ENCODE data around the gene ABHD4. TPM values are rescaled to one million over a fixed set of nuclear protein-coding genes. Genes with fewer than 3 reads are reported as not detected.

Gene ABHD4
- total RNA-seq, 2 experiments from 2014 or later: 8.6 to 9.4 TPM

GRCh38 chr14:22622255-22622654, 24.2 kb downstream of the ABHD4 start:
- Mint-ChIP-seq H3K4me3 (no peak overlapping the region), H3K27ac (no peak overlapping the region), H3K9me3 (no peaks in the 10 kb centered on the region), H3K36me3 (ENCODE audit: low read depth) (no peaks in the 10 kb centered on the region), H3K27me3 (peaks cover 2% of the 10 kb centered on the region), H3K4me1 (ENCODE audit: low read depth) (no peaks in the 10 kb centered on the region)
- ChIA-PET POLR2A (interaction anchor here (1.0 kb wide), 1 partner anchor 20 kb away, joined by 3 read pairs; no protein-coding TSS in a partner anchor), CTCF (no interaction called here)
- intact Hi-C loops (cut with micrococcal nuclease): no loop called here
- ATAC-seq (no peak), DNase-seq (no peak)
- no peak for TF ChIP-seq CTCF (IDR thresholded peaks at IDR 0.05)

DNA sequence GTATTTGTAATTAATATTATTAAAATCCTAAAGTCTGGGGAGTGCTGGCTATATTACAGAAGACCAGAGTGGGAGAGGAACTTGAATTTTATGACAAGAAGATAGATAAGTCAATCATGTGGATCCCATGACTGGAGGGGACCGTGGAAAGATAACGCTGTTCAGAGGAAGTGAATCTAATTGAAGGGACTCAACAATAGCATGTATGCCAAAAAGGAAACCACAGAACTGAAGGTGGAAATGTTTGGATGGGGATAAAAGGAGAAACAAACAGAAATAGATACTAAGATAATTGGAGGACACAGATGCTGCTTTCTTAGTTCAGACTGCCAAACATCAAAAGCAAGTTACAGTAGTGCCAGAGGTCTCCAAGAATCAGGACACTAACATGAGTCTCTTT, 24.9 kb downstream of the ABHD4 start:
- intact Hi-C loops (cut with micrococcal nuclease): no loop called here
- ATAC-seq: no peak
- Mint-ChIP-seq H3K36me3 (ENCODE audit: low read depth) (no peaks in the 10 kb centered on the region), H3K9me3 (no peaks in the 10 kb centered on the region), H3K27ac (no peak overlapping the region), H3K4me3 (no peak overlapping the region), H3K27me3 (peaks cover 2% of the 10 kb centered on the region), H3K4me1 (ENCODE audit: low read depth) (no peaks in the 10 kb centered on the region)
- ChIA-PET CTCF (no interaction called here), POLR2A (interaction anchor here (1.0 kb wide), 1 partner anchor 21 kb away, joined by 3 read pairs; no protein-coding TSS in a partner anchor)
- TF ChIP-seq CTCF (IDR thresholded peaks at IDR 0.05): no peak
- no peak for DNase-seq

DNA sequence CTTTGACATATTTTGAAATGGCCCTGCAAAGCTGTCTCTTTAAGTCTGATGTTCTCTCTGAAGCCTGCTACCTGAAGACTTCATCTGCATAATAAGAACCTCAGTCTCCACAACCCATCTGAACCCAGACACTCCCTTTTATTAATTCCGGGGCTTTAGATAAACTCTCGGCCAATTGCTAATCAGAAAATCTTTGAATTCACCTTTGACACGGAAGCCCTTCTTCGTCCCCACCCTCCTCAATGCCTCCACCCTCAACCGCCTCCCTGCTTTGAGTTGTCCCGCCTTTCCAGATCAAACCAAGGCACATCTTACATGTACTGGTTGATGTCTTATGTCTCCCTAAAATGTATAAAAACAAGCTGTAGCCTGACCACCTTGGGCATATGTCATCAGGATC, 28.5 kb downstream of the ABHD4 start:
- CTCF ChIA-PET: interaction anchor here (1.3 kb wide), 1 partner anchor 56 kb away, joined by 4 read pairs; no protein-coding TSS in a partner anchor

DNA sequence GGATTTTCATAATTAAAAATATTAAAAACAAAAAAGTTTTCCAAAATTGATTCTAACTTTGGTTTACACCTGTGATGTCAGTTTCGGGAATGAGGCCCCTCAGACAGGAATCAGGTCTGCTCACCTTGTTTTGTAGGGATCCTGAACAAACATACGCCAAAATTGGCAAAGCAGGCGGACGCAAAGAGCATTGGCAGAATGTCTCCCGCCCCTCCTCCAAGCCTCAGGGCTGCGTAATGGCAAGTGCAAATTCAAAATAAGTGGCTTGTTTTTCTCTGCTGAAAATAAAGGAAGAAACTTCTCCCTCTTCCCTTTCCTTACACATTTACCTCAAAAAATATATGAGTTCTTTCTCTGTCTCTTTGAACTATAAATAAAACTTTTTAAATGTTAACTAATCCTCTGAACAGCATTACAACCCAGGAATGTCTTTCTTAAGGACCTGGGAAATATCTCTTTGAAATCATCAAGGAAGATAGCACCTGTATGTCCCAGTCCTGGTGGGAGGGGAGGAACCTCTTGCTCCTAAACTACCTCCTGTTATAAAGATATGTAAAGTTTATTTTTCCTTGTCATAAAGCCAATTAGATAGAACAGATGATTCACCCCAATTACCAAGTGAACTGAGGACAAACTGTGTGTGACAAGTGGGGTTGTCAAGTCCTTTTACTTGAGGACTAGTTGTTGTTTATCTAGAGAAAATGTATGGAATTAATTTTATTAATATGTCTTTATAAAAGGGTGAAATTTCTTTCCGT, 29.6 kb downstream of the ABHD4 start:
- intact Hi-C loops (cut with micrococcal nuclease): no loop called here
- TF ChIP-seq CTCF (IDR thresholded peaks at IDR 0.05): no peak
- H3K27me3 Mint-ChIP-seq: peaks cover 5% of the 10 kb centered on the region
- ATAC-seq (no peak), DNase-seq (no peak)
- ChIA-PET POLR2A (no interaction called here), CTCF (interaction anchor here (0.8 to 1.3 kb wide), 3 partner anchors 25 to 58 kb away, joined by 3 to 4 read pairs (median 3); no protein-coding TSS in a partner anchor)
- peaks cover 14% of the 10 kb centered on the region for H3K9me3 Mint-ChIP-seq
- H3K36me3 Mint-ChIP-seq (ENCODE audit: low read depth): no peaks in the 10 kb centered on the region
- no peaks in the 10 kb centered on the region for H3K4me1 Mint-ChIP-seq (ENCODE audit: low read depth)
- no peak overlapping the region for H3K4me3 Mint-ChIP-seq
- no peak overlapping the region for H3K27ac Mint-ChIP-seq

More for the DNA sequence above, 28.5 kb downstream of the ABHD4 start:
- peaks cover 12% of the 10 kb centered on the region for H3K9me3 Mint-ChIP-seq
- no peaks in the 10 kb centered on the region for H3K4me1 Mint-ChIP-seq (ENCODE audit: low read depth)
- TF ChIP-seq CTCF (IDR thresholded peaks at IDR 0.05): no peak
- POLR2A ChIA-PET: interaction anchor here (0.7 kb wide), 1 partner anchor 16 kb away, joined by 3 read pairs; no protein-coding TSS in a partner anchor
- no peak overlapping the region for H3K4me3 Mint-ChIP-seq
- ATAC-seq (no peak), DNase-seq (no peak)
- peaks cover 5% of the 10 kb centered on the region for H3K27me3 Mint-ChIP-seq
- intact Hi-C loops (cut with micrococcal nuclease): no loop called here
- no peak overlapping the region for H3K27ac Mint-ChIP-seq
- H3K36me3 Mint-ChIP-seq (ENCODE audit: low read depth): no peaks in the 10 kb centered on the region

DNA sequence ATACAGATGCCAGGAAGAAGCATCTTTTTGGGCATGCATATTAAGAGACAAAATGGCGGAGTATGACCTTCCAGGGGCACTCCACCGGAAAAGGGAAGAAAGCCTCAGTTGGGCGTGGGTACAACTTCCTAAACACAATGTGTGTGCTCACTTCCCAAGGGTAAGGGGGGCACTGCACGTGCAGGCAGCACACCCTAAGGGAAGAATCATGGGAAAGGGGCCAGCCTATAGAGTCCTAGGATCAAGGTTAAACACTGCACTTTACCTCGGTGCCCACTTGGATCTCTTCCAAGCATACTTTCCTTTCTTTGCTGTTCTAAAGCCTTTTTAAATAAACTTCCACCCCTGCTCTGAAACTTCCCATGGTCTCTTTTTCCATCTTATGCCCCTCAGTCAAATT, 31.3 kb downstream of the ABHD4 start:
- no peak overlapping the region for H3K4me3 Mint-ChIP-seq
- peaks cover 3% of the 10 kb centered on the region for H3K27me3 Mint-ChIP-seq
- intact Hi-C loops (cut with micrococcal nuclease): no loop called here
- H3K9me3 Mint-ChIP-seq: peaks cover 14% of the 10 kb centered on the region
- TF ChIP-seq CTCF (IDR thresholded peaks at IDR 0.05): no peak
- ATAC-seq (no peak), DNase-seq (no peak)
- no peak overlapping the region for H3K27ac Mint-ChIP-seq
- H3K4me1 Mint-ChIP-seq (ENCODE audit: low read depth): no peaks in the 10 kb centered on the region
- ChIA-PET POLR2A (no interaction called here), CTCF (no interaction called here)
- no peaks in the 10 kb centered on the region for H3K36me3 Mint-ChIP-seq (ENCODE audit: low read depth)

Measured in activated CD8-positive, alpha-beta T cell treated with anti-CD3 and anti-CD28 coated beads for 36 hours (primary cell).